ENCODE results near the gene MORN1.
A peak's percentile ranks its signal among the peaks of the same experiment; 100 is the strongest.

Gene MORN1

GRCh38 chr1:2406451-2407041, 15.2 kb upstream of the MORN1 start:
- no peak overlapping the region for H3K27ac ChIP-seq (ENCODE audit: low read depth, low read length, poor library complexity, severe bottlenecking)
- H3K36me3 ChIP-seq (ENCODE audit: insufficient read depth, low read length): peaks cover 49% of the 10 kb centered on the region
- H3K4me1 ChIP-seq (ENCODE audit: insufficient read depth, low read length, severe bottlenecking): peaks cover 12% of the 10 kb centered on the region

DNA sequence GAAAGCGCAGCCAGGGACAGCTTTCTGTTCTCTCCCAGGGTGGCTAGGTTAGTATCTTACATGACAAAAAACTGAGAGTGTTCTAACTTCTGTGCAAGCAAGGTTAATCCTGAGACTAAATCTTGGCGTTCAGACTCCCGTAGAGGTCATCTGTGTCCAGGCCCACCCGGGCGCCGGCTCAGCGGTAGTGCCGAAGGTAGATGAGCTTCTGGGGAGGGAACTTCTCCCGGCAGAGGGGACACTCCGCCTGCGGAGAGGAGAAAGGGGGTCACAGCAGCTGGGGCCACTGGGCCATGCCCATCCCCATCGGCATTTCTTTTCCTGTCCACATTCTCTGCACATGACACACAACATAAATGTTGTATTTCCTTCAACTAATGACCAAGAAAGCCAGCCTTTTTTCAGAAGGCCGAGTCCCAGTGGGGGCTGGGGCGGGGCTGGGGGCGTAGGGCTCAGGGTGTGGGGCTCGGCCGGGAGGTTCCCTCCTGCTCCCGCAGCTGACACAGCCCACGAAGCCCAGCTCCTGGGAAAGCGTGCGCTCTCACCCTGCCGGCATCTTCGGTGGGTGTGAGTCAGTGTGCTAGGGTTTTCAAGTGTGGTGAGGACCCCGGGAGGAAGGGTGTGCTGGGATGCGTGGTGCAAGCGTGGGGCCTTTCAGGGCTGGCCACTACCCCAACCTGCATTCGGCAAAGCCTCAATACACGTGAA, 14.4 kb upstream of the MORN1 start:
- no peaks in the 10 kb centered on the region for H3K79me2 ChIP-seq (ENCODE audit: insufficient read depth, low read length)
- no peak overlapping the region for H2AFZ ChIP-seq (ENCODE audit: low read length)
- no peak for TF ChIP-seq CTCF (IDR thresholded peaks at IDR 0.05; ENCODE audit: low read length)
- TF ChIP-seq EZH2 (IDR thresholded peaks at IDR 0.05; ENCODE audit: borderline replicate concordance, low read length): no peak
- no peak overlapping the region for H3K27ac ChIP-seq (ENCODE audit: low read depth, low read length, poor library complexity, severe bottlenecking)
- no peaks in the 10 kb centered on the region for H3F3A ChIP-seq (ENCODE audit: insufficient read depth, low read length)
- H3K9me3 ChIP-seq (ENCODE audit: low read length): no peaks in the 10 kb centered on the region
- H3K36me3 ChIP-seq (ENCODE audit: insufficient read depth, low read length): peaks cover 51% of the 10 kb centered on the region
- no peak overlapping the region for H3K9ac ChIP-seq (ENCODE audit: low read length)
- H3K9me2 ChIP-seq (ENCODE audit: low read depth, low read length): no peaks in the 10 kb centered on the region
- peaks cover 4% of the 10 kb centered on the region for H3K4me1 ChIP-seq (ENCODE audit: insufficient read depth, low read length, severe bottlenecking)
- H4K20me1 ChIP-seq (ENCODE audit: insufficient read depth, low read length): no peaks in the 10 kb centered on the region
- H3K27me3 ChIP-seq (ENCODE audit: insufficient read depth, low read length): no peaks in the 10 kb centered on the region
- no peak overlapping the region for H3K4me2 ChIP-seq (ENCODE audit: low read length)
- H3K4me3 ChIP-seq (ENCODE audit: low read depth, low read length, poor library complexity, severe bottlenecking): no peak overlapping the region

More at GRCh38 chr1:2406451-2407041, 15.2 kb upstream of the MORN1 start:
- H3K4me2 ChIP-seq (ENCODE audit: low read length): no peak overlapping the region
- no peaks in the 10 kb centered on the region for H3K27me3 ChIP-seq (ENCODE audit: insufficient read depth, low read length)
- no peaks in the 10 kb centered on the region for H3K9me3 ChIP-seq (ENCODE audit: low read length)
- H3K79me2 ChIP-seq (ENCODE audit: insufficient read depth, low read length): no peaks in the 10 kb centered on the region
- H3F3A ChIP-seq (ENCODE audit: insufficient read depth, low read length): no peaks in the 10 kb centered on the region
- peak; percentile 28; the same call in 1 of the 2 replicates for TF ChIP-seq CTCF (IDR thresholded peaks at IDR 0.05; ENCODE audit: low read length)
- TF ChIP-seq EZH2 (IDR thresholded peaks at IDR 0.05; ENCODE audit: borderline replicate concordance, low read length): no peak
- H3K4me3 ChIP-seq (ENCODE audit: low read depth, low read length, poor library complexity, severe bottlenecking): no peak overlapping the region
- no peak overlapping the region for H3K9ac ChIP-seq (ENCODE audit: low read length)
- no peaks in the 10 kb centered on the region for H4K20me1 ChIP-seq (ENCODE audit: insufficient read depth, low read length)
- no peaks in the 10 kb centered on the region for H3K9me2 ChIP-seq (ENCODE audit: low read depth, low read length)
- H2AFZ ChIP-seq (ENCODE audit: low read length): no peak overlapping the region

- H3F3A ChIP-seq (ENCODE audit: insufficient read depth, low read length): no peaks in the 10 kb centered on the region
- no peaks in the 10 kb centered on the region for H4K20me1 ChIP-seq (ENCODE audit: insufficient read depth, low read length)
- peaks cover 59% of the 10 kb centered on the region for H3K36me3 ChIP-seq (ENCODE audit: insufficient read depth, low read length)
- H3K27me3 ChIP-seq (ENCODE audit: insufficient read depth, low read length): no peaks in the 10 kb centered on the region
- no peaks in the 10 kb centered on the region for H3K79me2 ChIP-seq (ENCODE audit: insufficient read depth, low read length)
- no peaks in the 10 kb centered on the region for H3K9me2 ChIP-seq (ENCODE audit: low read depth, low read length)
- H3K4me1 ChIP-seq (ENCODE audit: insufficient read depth, low read length, severe bottlenecking): no peaks in the 10 kb centered on the region
- no peak overlapping the region for H3K4me3 ChIP-seq (ENCODE audit: low read depth, low read length, poor library complexity, severe bottlenecking)
- no peak overlapping the region for H3K27ac ChIP-seq (ENCODE audit: low read depth, low read length, poor library complexity, severe bottlenecking)
- no peak overlapping the region for H2AFZ ChIP-seq (ENCODE audit: low read length)
- H3K4me2 ChIP-seq (ENCODE audit: low read length): no peak overlapping the region
- no peak overlapping the region for H3K9ac ChIP-seq (ENCODE audit: low read length)
- TF ChIP-seq EZH2 (IDR thresholded peaks at IDR 0.05; ENCODE audit: borderline replicate concordance, low read length) (no peak), CTCF (IDR thresholded peaks at IDR 0.05; ENCODE audit: low read length) (no peak)
- H3K9me3 ChIP-seq (ENCODE audit: low read length): no peaks in the 10 kb centered on the region
These were observed 13.6 kb upstream of the MORN1 start for GRCh38 chr1:2404890-2405511.

Measured in OCI-LY1 (cell line).